Neural cell (in vitro differentiated cells): ENCODE results near the gene NFIA. TPM values are rescaled to one million over a fixed set of nuclear protein-coding genes. Genes with fewer than 3 reads are reported as not detected.

Experiments
- H2AFZ ChIP-seq: fragments of 200-600, 300-800 bp; sonication (generic), shearing (Covaris generic); 2 replicates; pipeline ENCODE4 v1.6.0; 2014; ENCODE audit warnings: low read depth, mild to moderate bottlenecking, antibody characterized with exemption, low read length, moderate library complexity
- H3F3A ChIP-seq: fragments of 200-600 bp; shearing (Covaris generic); 2 replicates; pipeline ENCODE4 v1.6.1; 2016; ENCODE audit warnings: mild to moderate bottlenecking, moderate library complexity, mixed read lengths, antibody characterized with exemption, low read length; ENCODE audit not compliant: insufficient read depth, poor library complexity, severe bottlenecking
- H3K27ac ChIP-seq: fragments of 200-600, 300-800 bp; sonication (generic), shearing (Covaris generic); 2 replicates; pipeline ENCODE4 v1.5.1; 2014; ENCODE audit warnings: mild to moderate bottlenecking, low read length, moderate library complexity
- H3K27me3 ChIP-seq: fragments of 300-800, 200-600 bp; sonication (generic), shearing (Covaris generic); 2 replicates; pipeline ENCODE4 v1.6.0; 2014; ENCODE audit warnings: mild to moderate bottlenecking, low read depth, low read length, moderate library complexity; ENCODE audit not compliant: insufficient read depth
- H3K36me3 ChIP-seq: fragments of 300-800, 200-600 bp; sonication (generic), shearing (Covaris generic); 2 replicates; pipeline ENCODE4 v1.5.1; 2014; ENCODE audit warnings: mild to moderate bottlenecking, antibody characterized with exemption, low read length, moderate library complexity; ENCODE audit not compliant: insufficient read depth
- H3K4me2 ChIP-seq: fragments of 300-800, 200-600 bp; sonication (generic), shearing (Covaris generic); 2 replicates; pipeline ENCODE4 v1.6.0; 2014; ENCODE audit warnings: mild to moderate bottlenecking, low read length
- H3K4me3 ChIP-seq: fragments of 300-800, 200-600 bp; sonication (generic), shearing (Covaris generic); 2 replicates; pipeline ENCODE4 v1.5.1; 2014; ENCODE audit warnings: mild to moderate bottlenecking, low read length, moderate library complexity
- H3K79me2 ChIP-seq: fragments of 200-600 bp; shearing (Covaris generic); replicated peaks from 2 replicates; pipeline ENCODE4 v1.6.0; 2014; ENCODE audit warnings: mild to moderate bottlenecking, low read length, moderate library complexity; ENCODE audit not compliant: insufficient read depth
- H3K9ac ChIP-seq: fragments of 300-800, 200-600 bp; sonication (generic), shearing (Covaris generic); 2 replicates; pipeline ENCODE4 v1.6.1; 2016; ENCODE audit warnings: mild to moderate bottlenecking, low read length, mixed read lengths
- H3K9me2 ChIP-seq: fragments of 200-600 bp; shearing (Covaris generic); 2 replicates; pipeline ENCODE4 v1.6.1; 2016; ENCODE audit warnings: mild to moderate bottlenecking, low read length, mixed read lengths; ENCODE audit not compliant: insufficient read depth
- H3K9me3 ChIP-seq: fragments of 200-600, 300-800 bp; sonication (generic), shearing (Covaris generic); 2 replicates; pipeline ENCODE4 v1.6.1; 2016; ENCODE audit warnings: mild to moderate bottlenecking, mixed run types, low read length, moderate library complexity, mixed read lengths
- H4K20me1 ChIP-seq: fragments of 200-600 bp; shearing (Covaris generic); 2 replicates; pipeline ENCODE4 v1.6.1; 2016; ENCODE audit warnings: mild to moderate bottlenecking, mixed run types; ENCODE audit not compliant: insufficient read depth
- CTCF ChIP-seq: fragments of 450-650 bp; IDR thresholded peaks from 2 replicates; pipeline ENCODE4 v1.5.1; 2014; ENCODE audit warnings: antibody characterized with exemption, mild to moderate bottlenecking, moderate library complexity; ENCODE audit not compliant: poor library complexity, severe bottlenecking
- EP300 ChIP-seq: fragments of 450-650 bp; conservative IDR thresholded peaks from 2 replicates; pipeline ENCODE4 v1.6.1; 2014; ENCODE audit warnings: antibody characterized with exemption, mild to moderate bottlenecking, moderate library complexity; ENCODE audit not compliant: poor library complexity, severe bottlenecking
- EZH2 ChIP-seq: fragments of 200-600, 300-800 bp; shearing (Covaris generic), sonication (generic); IDR thresholded peaks from 2 replicates; pipeline ENCODE4 v1.6.1; 2014; ENCODE audit warnings: antibody characterized with exemption, low read length, borderline replicate concordance, mild to moderate bottlenecking; ENCODE audit not compliant: insufficient read depth, poor library complexity, severe bottlenecking
- MXI1 ChIP-seq: fragments of 450-650 bp; conservative IDR thresholded peaks from 2 replicates; pipeline ENCODE4 v1.6.1; 2014; ENCODE audit warnings: antibody characterized with exemption, mild to moderate bottlenecking; ENCODE audit not compliant: poor library complexity, severe bottlenecking
- POLR2AphosphoS5 ChIP-seq: IDR thresholded peaks from 2 replicates; pipeline ENCODE4 v1.6.1; 2012
- RAD21 ChIP-seq: fragments of 450-650 bp; conservative IDR thresholded peaks from 2 replicates; pipeline ENCODE4 v1.6.1; 2014; ENCODE audit warnings: antibody characterized with exemption, mild to moderate bottlenecking, moderate library complexity
- REST ChIP-seq: IDR thresholded peaks from 2 replicates; pipeline ENCODE4 v1.6.1; 2012; ENCODE audit warnings: borderline replicate concordance
- SMC3 ChIP-seq: fragments of 450-650 bp; conservative IDR thresholded peaks from 2 replicates; pipeline ENCODE4 v1.6.1; 2014; ENCODE audit warnings: antibody characterized with exemption, mild to moderate bottlenecking, moderate library complexity; ENCODE audit not compliant: poor library complexity
- TAF1 ChIP-seq: IDR thresholded peaks from 2 replicates; pipeline ENCODE4 v1.6.1; 2012; ENCODE audit warnings: low read depth
- polyA plus RNA-seq: library from polyadenylated mRNA; depleted of rRNA; stranded (reverse); fragments of >200 nt; gene quantifications from 2 replicates; pipeline ENCODE4 v1.2.3, GENCODE V29; 2014

NFIA gene
- polyA plus RNA-seq, 1 donor from 2014 or later: 0.47 TPM

DNA sequence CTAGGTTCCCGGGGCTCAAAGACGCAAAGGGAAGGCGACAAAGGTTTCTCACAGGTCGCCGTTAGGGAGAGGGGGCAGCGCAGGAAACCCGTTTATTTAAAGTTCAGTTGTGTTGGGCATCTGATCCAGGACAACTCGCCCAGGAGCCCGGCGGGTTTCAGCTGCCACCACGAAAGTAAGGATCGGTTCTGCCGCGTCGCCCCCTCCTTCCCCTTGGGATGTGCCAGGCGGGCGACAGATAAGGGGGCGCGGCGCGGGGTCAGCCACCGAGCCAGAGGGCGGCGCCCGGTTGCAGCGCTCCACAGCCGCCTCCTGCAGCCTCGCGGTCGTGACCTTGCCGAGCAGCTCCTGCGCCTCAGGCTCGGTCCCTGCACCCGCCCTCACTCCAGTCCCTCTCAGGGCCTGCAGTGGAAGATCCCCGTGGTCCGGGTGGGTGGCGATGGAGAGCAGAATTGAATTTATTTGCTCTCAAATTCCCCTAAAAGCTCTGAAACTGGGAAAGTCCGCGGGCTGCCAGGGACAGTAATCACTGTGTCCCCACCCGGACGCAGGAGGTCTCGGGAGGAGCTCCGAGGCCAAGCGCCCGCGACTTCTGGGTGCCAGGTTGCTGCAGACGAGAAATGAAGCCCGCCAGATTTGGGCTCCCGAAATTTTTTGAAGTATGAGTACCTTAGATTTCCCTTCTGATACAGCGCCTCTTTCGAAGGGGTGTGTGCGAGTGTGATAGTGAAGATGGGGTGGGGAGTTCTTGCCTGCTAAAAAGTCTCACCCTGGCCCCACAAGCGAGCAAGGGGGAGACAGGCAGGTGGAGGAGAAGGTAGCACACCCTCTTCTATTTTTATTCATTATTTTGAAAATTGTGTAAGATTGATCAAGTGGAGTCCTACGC lies 28.4 kb upstream of the NFIA start:
- Histone ChIP-seq H3K36me3 (no peaks in the 10 kb centered on the region), H3F3A (no peaks in the 10 kb centered on the region), H3K79me2 (no peaks in the 10 kb centered on the region), H3K4me3 (peak overlapping the region; percentile 43), H3K9ac (no peak overlapping the region), H3K27me3 (peaks cover 98% of the 10 kb centered on the region), H4K20me1 (no peaks in the 10 kb centered on the region), H3K9me2 (no peaks in the 10 kb centered on the region), H3K4me2 (no peak overlapping the region), H3K27ac (no peak overlapping the region), H3K9me3 (no peaks in the 10 kb centered on the region), H2AFZ (no peak overlapping the region)
- TF ChIP-seq RAD21: no peak
- TF ChIP-seq EZH2: peak; percentile 67

- H3K27ac ChIP-seq: no peak overlapping the region
These were observed 27.8 kb upstream of the NFIA start for GRCh38 chr1:61054601-61054993.

More at GRCh38 chr1:61054601-61054993, 27.8 kb upstream of the NFIA start:
- Histone ChIP-seq H3K4me2 (no peak overlapping the region), H3K27me3 (peaks cover 93% of the 10 kb centered on the region), H3F3A (no peaks in the 10 kb centered on the region), H4K20me1 (no peaks in the 10 kb centered on the region), H3K4me3 (no peak overlapping the region), H3K36me3 (no peaks in the 10 kb centered on the region), H2AFZ (no peak overlapping the region), H3K9me2 (no peaks in the 10 kb centered on the region), H3K9ac (no peak overlapping the region), H3K79me2 (no peaks in the 10 kb centered on the region), H3K9me3 (no peaks in the 10 kb centered on the region)
- TF ChIP-seq RAD21: no peak
- no peak for TF ChIP-seq MXI1
- no peak for TF ChIP-seq CTCF
- no peak for TF ChIP-seq TAF1
- TF ChIP-seq EP300: no peak
- no peak for TF ChIP-seq EZH2
- no peak for TF ChIP-seq REST
- no peak for TF ChIP-seq POLR2AphosphoS5
- TF ChIP-seq SMC3: no peak
